ENCODE measurements around the gene UNC79.
A peak's percentile ranks its signal among the peaks of the same experiment; 100 is the strongest.

The UNC79 gene

DNA sequence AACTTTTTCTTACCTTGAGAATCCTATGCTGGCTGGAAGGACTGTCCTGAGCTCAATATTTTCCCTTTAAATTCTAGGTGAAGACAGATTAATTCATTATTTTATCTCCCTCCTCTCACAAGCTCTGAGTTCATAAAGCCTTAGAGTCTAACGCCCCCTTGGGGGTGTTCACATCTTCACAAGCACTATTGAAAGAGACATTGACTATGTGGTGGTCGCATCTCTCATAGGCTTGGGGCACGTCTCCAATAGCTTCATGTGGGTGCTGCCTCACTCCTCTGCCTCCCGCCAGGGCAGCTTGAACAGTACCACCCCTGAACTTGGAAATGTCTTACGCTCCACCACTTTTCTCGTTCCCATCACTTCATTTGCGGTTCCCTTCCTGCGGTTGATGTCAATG lies 106.2 kb downstream of the UNC79 start:
- H3K9ac ChIP-seq (ENCODE audit: low read length), result no peak overlapping the region
- H3K4me1 ChIP-seq (ENCODE audit: insufficient read depth, low read length, severe bottlenecking), result no peaks in the 10 kb centered on the region
- H2AFZ ChIP-seq (ENCODE audit: low read length), result no peak overlapping the region
- H3K36me3 ChIP-seq (ENCODE audit: insufficient read depth, low read length), result no peaks in the 10 kb centered on the region
- H3K9me2 ChIP-seq (ENCODE audit: low read depth, low read length), result no peaks in the 10 kb centered on the region
- no peaks in the 10 kb centered on the region for H4K20me1 ChIP-seq (ENCODE audit: insufficient read depth, low read length)
- no peak overlapping the region for H3K27ac ChIP-seq (ENCODE audit: low read depth, low read length, poor library complexity, severe bottlenecking)
- no peak for TF ChIP-seq EZH2 (IDR thresholded peaks at IDR 0.05; ENCODE audit: borderline replicate concordance, low read length)
- TF ChIP-seq, protein P1, sequence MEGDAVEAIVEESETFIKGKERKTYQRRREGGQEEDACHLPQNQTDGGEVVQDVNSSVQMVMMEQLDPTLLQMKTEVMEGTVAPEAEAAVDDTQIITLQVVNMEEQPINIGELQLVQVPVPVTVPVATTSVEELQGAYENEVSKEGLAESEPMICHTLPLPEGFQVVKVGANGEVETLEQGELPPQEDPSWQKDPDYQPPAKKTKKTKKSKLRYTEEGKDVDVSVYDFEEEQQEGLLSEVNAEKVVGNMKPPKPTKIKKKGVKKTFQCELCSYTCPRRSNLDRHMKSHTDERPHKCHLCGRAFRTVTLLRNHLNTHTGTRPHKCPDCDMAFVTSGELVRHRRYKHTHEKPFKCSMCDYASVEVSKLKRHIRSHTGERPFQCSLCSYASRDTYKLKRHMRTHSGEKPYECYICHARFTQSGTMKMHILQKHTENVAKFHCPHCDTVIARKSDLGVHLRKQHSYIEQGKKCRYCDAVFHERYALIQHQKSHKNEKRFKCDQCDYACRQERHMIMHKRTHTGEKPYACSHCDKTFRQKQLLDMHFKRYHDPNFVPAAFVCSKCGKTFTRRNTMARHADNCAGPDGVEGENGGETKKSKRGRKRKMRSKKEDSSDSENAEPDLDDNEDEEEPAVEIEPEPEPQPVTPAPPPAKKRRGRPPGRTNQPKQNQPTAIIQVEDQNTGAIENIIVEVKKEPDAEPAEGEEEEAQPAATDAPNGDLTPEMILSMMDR (IDR thresholded peaks at IDR 0.05; ENCODE audit: low read length), result peak; percentile 30; the same call in 1 of the 2 replicates
- no peak overlapping the region for H3K4me3 ChIP-seq (ENCODE audit: low read depth, low read length, poor library complexity, severe bottlenecking)
- no peaks in the 10 kb centered on the region for H3K9me3 ChIP-seq (ENCODE audit: low read length)
- H3K27me3 ChIP-seq (ENCODE audit: insufficient read depth, low read length), result no peaks in the 10 kb centered on the region
- no peak overlapping the region for H3K4me2 ChIP-seq (ENCODE audit: low read length)
- no peaks in the 10 kb centered on the region for H3K79me2 ChIP-seq (ENCODE audit: insufficient read depth, low read length)
- no peaks in the 10 kb centered on the region for H3F3A ChIP-seq (ENCODE audit: insufficient read depth, low read length)

DNA sequence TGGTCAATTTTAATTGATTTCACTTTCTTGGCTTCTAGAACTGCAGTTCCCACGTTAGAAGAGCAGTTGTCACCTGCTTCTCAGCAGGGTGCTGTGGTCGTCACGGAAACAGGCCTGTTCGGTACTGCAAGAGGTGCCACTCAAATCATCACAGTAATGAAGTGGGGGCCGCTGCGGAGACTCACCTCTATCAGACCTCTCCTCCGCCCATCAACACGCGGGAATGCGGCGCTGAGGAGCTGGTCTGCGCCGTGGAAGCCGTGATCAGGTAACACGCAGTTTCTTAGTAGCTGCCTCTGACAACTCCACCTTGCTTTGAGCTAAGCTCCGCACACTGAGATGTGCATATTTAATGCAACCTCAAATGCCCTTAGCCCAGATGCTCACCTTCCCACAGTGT lies 107.2 kb downstream of the UNC79 start:
- Histone ChIP-seq H3K4me3 (ENCODE audit: low read depth, low read length, poor library complexity, severe bottlenecking) (no peak overlapping the region), H3F3A (ENCODE audit: insufficient read depth, low read length) (no peaks in the 10 kb centered on the region), H3K27ac (ENCODE audit: low read depth, low read length, poor library complexity, severe bottlenecking) (no peak overlapping the region), H3K27me3 (ENCODE audit: insufficient read depth, low read length) (no peaks in the 10 kb centered on the region), H3K4me1 (ENCODE audit: insufficient read depth, low read length, severe bottlenecking) (no peaks in the 10 kb centered on the region), H3K9me3 (ENCODE audit: low read length) (no peaks in the 10 kb centered on the region), H4K20me1 (ENCODE audit: insufficient read depth, low read length) (no peaks in the 10 kb centered on the region), H3K4me2 (ENCODE audit: low read length) (no peak overlapping the region), H3K36me3 (ENCODE audit: insufficient read depth, low read length) (no peaks in the 10 kb centered on the region), H3K79me2 (ENCODE audit: insufficient read depth, low read length) (no peaks in the 10 kb centered on the region), H3K9me2 (ENCODE audit: low read depth, low read length) (no peaks in the 10 kb centered on the region), H3K9ac (ENCODE audit: low read length) (no peak overlapping the region), H2AFZ (ENCODE audit: low read length) (no peak overlapping the region)
- TF ChIP-seq, protein P1 (IDR thresholded peaks at IDR 0.05; ENCODE audit: low read length), result no peak
- no peak for TF ChIP-seq EZH2 (IDR thresholded peaks at IDR 0.05; ENCODE audit: borderline replicate concordance, low read length)

DNA sequence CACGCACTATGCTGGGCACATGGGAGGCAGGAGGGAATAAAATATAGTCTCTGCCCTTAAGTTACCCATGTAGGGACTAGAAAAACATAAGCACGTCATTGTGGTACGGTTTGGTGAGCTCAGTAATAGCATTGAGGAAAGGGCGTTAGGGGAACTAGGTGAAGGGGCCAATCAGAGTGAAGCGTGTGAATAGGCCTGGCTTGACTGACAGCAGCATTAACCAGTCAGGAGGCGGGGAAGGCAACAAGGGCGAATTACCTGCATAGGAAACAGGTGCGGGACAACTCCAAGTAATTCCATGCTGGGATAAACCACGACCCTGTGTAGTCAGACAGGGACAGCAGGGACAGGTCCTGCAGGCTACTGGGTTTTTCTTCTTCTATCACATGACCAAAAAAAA lies 107.7 kb downstream of the UNC79 start:
- H3K4me2 ChIP-seq (ENCODE audit: low read length), result no peak overlapping the region
- no peak overlapping the region for H3K4me3 ChIP-seq (ENCODE audit: low read depth, low read length, poor library complexity, severe bottlenecking)
- TF ChIP-seq EZH2 (IDR thresholded peaks at IDR 0.05; ENCODE audit: borderline replicate concordance, low read length), result no peak
- TF ChIP-seq, protein P1 (IDR thresholded peaks at IDR 0.05; ENCODE audit: low read length), result no peak
- H2AFZ ChIP-seq (ENCODE audit: low read length), result no peak overlapping the region
- H3K36me3 ChIP-seq (ENCODE audit: insufficient read depth, low read length), result no peaks in the 10 kb centered on the region
- no peaks in the 10 kb centered on the region for H3K9me2 ChIP-seq (ENCODE audit: low read depth, low read length)
- H3K27ac ChIP-seq (ENCODE audit: low read depth, low read length, poor library complexity, severe bottlenecking), result no peak overlapping the region
- H3K79me2 ChIP-seq (ENCODE audit: insufficient read depth, low read length), result no peaks in the 10 kb centered on the region
- no peaks in the 10 kb centered on the region for H3K4me1 ChIP-seq (ENCODE audit: insufficient read depth, low read length, severe bottlenecking)
- no peaks in the 10 kb centered on the region for H3K9me3 ChIP-seq (ENCODE audit: low read length)
- no peaks in the 10 kb centered on the region for H3K27me3 ChIP-seq (ENCODE audit: insufficient read depth, low read length)
- no peaks in the 10 kb centered on the region for H4K20me1 ChIP-seq (ENCODE audit: insufficient read depth, low read length)
- H3K9ac ChIP-seq (ENCODE audit: low read length), result no peak overlapping the region
- H3F3A ChIP-seq (ENCODE audit: insufficient read depth, low read length), result no peaks in the 10 kb centered on the region

Measured in OCI-LY1 (cell line).